ENCODE results near the gene BBS1.

DNA sequence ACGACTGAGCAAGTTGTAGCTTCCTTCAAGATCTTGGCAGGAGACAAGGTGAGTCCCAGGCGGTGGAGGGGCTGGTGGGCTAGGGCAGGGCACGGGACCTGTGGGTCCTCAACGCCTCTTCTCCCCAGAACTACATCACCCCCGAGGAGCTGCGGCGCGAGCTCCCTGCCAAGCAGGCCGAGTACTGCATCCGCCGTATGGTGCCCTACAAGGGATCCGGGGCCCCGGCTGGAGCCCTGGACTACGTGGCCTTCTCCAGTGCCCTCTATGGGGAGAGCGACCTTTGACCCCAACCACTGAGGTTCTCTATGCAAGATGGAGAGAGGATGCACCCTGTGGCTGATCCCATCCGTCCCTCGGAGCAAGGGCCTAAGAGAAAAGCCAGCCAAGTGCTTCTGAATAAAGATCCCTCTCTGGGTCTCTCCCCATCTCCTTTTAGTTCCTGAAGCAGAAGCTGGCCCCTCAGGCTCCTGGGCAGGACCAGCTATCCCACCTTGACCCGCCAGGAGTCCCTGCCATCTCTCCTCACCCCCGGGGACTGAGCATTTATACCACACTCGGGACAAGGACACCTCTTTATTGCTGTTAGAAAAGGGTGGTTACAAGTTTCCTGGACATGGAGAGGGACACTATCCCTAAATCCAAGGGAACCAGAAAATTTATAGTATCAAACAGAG lies 52.6 kb downstream of the BBS1 start:
- TF ChIP-seq, protein P1, sequence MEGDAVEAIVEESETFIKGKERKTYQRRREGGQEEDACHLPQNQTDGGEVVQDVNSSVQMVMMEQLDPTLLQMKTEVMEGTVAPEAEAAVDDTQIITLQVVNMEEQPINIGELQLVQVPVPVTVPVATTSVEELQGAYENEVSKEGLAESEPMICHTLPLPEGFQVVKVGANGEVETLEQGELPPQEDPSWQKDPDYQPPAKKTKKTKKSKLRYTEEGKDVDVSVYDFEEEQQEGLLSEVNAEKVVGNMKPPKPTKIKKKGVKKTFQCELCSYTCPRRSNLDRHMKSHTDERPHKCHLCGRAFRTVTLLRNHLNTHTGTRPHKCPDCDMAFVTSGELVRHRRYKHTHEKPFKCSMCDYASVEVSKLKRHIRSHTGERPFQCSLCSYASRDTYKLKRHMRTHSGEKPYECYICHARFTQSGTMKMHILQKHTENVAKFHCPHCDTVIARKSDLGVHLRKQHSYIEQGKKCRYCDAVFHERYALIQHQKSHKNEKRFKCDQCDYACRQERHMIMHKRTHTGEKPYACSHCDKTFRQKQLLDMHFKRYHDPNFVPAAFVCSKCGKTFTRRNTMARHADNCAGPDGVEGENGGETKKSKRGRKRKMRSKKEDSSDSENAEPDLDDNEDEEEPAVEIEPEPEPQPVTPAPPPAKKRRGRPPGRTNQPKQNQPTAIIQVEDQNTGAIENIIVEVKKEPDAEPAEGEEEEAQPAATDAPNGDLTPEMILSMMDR (IDR thresholded peaks at IDR 0.05 in 8 of 11, conservative IDR thresholded peaks at IDR 0.05 in 3 of 11), result no peak
- no peak for TF ChIP-seq POLR2A (IDR thresholded peaks at IDR 0.05)
